ENCODE results near the gene PPCS.
A peak's percentile ranks its signal among the peaks of the same experiment; 100 is the strongest.

Gene PPCS

GRCh38 chr1:42456010-42456753 lies at the start of gene PPCS, which contains the start of gene ZMYND12:
TSS of gene PPCS (plus strand) at chr1:42456543. CDS start at chr1:42456566, 23 bp downstream.
TSS of gene ZMYND12 (minus strand) at chr1:42456022. CDS start at chr1:42455997, 25 bp downstream.
- peak; percentile 90 for DNase-seq (ENCODE audit: low spot score)

- no peak for DNase-seq (ENCODE audit: low spot score)
These were observed 41.5 kb upstream of the PPCS start for GRCh38 chr1:42414551-42415496.

GRCh38 chr1:42417166-42417565 lies 39.2 kb upstream of the PPCS start:
- DNase-seq (ENCODE audit: low spot score) = no peak

GRCh38 chr1:42418516-42418915 lies 37.8 kb upstream of the PPCS start:
- DNase-seq (ENCODE audit: low spot score) = peak; percentile 20

GRCh38 chr1:42419126-42419821 lies 37.1 kb upstream of the PPCS start:
- DNase-seq (ENCODE audit: low spot score) = no peak

- DNase-seq (ENCODE audit: low spot score) = no peak
These were observed 36.2 kb upstream of the PPCS start for GRCh38 chr1:42420121-42420520.

GRCh38 chr1:42420911-42421585 lies 35.3 kb upstream of the PPCS start:
- DNase-seq (ENCODE audit: low spot score) = no peak

GRCh38 chr1:42422737-42423136 lies 33.6 kb upstream of the PPCS start:
- DNase-seq (ENCODE audit: low spot score) = no peak

- no peak for DNase-seq (ENCODE audit: low spot score)
These were observed 32.7 kb upstream of the PPCS start for GRCh38 chr1:42423681-42424080.

GRCh38 chr1:42424201-42424600 lies 32.1 kb upstream of the PPCS start:
- no peak for DNase-seq (ENCODE audit: low spot score)

GRCh38 chr1:42427240-42427639 lies 29.1 kb upstream of the PPCS start:
- DNase-seq (ENCODE audit: low spot score) = no peak

- DNase-seq (ENCODE audit: low spot score) = no peak
These were observed 26.7 kb upstream of the PPCS start for GRCh38 chr1:42429603-42430002.

GRCh38 chr1:42430286-42431135 lies 25.8 kb upstream of the PPCS start:
- no peak for DNase-seq (ENCODE audit: low spot score)

GRCh38 chr1:42431514-42431913 lies 24.8 kb upstream of the PPCS start:
- DNase-seq (ENCODE audit: low spot score) = no peak

GRCh38 chr1:42432714-42433113 lies 23.6 kb upstream of the PPCS start:
- no peak for DNase-seq (ENCODE audit: low spot score)

GRCh38 chr1:42433369-42433768 lies 23.0 kb upstream of the PPCS start:
- DNase-seq (ENCODE audit: low spot score) = no peak

GRCh38 chr1:42434340-42434739 lies 22.0 kb upstream of the PPCS start:
- DNase-seq (ENCODE audit: low spot score) = no peak

GRCh38 chr1:42439940-42440339 lies 16.4 kb upstream of the PPCS start:
- DNase-seq (ENCODE audit: low spot score) = no peak

- DNase-seq (ENCODE audit: low spot score) = no peak
These were observed 13.7 kb upstream of the PPCS start for GRCh38 chr1:42442662-42443061.

- DNase-seq (ENCODE audit: low spot score) = no peak
These were observed 7.1 kb upstream of the PPCS start for GRCh38 chr1:42449256-42449655.

GRCh38 chr1:42450061-42450460 lies 6.3 kb upstream of the PPCS start:
- no peak for DNase-seq (ENCODE audit: low spot score)

Measured in iPS-NIHi11 (cell line).